ENCODE results near the gene SPEN. TPM values are rescaled to one million over a fixed set of nuclear protein-coding genes. Genes with fewer than 3 reads are reported as not detected.

Gene SPEN
- total RNA-seq, 6 experiments from 2014 or later, result 13.5 to 33.7 (median 23.2) TPM

GRCh38 chr1:15808955-15809354 is 38.6 kb upstream of the SPEN start:
- TF ChIP-seq CTCF (IDR thresholded peaks at IDR 0.05), result no peak
- Histone ChIP-seq H3K36me3 (no peaks in the 10 kb centered on the region), H3K27ac (no peak overlapping the region), H3K9me3 (no peaks in the 10 kb centered on the region), H3K4me3 (no peak overlapping the region), H3K27me3 (no peaks in the 10 kb centered on the region), H3K4me1 (no peaks in the 10 kb centered on the region)
- intact Hi-C loops (cut with DNase I), result loop anchor here in 1 of 2 donors (5.0 kb wide), 1 partner anchor 183 kb away; no protein-coding TSS in a partner anchor
- DNase-seq (no peak), ATAC-seq (no peak)
- 67% methylated on average over 1 of the region's 1 CpG for WGBS (ENCODE audit: insufficient coverage, low coverage, low lambda C conversion rate, missing lambda C conversion rate)

GRCh38 chr1:15810073-15810472 is 37.4 kb upstream of the SPEN start:
- no peak overlapping the region for H3K27ac ChIP-seq
- intact Hi-C loops (cut with DNase I), result no loop called here
- H3K36me3 ChIP-seq, result no peaks in the 10 kb centered on the region
- H3K4me1 ChIP-seq, result no peaks in the 10 kb centered on the region
- no peak overlapping the region for H3K4me3 ChIP-seq
- H3K9me3 ChIP-seq, result no peaks in the 10 kb centered on the region
- TF ChIP-seq CTCF (IDR thresholded peaks at IDR 0.05), result no peak
- no peak for TF ChIP-seq POLR2A (IDR thresholded peaks at IDR 0.05)
- 67% methylated on average over 1 of the region's 1 CpG for WGBS (ENCODE audit: insufficient coverage, low coverage, low lambda C conversion rate, missing lambda C conversion rate)
- no peak for ATAC-seq
- H3K27me3 ChIP-seq, result no peaks in the 10 kb centered on the region
- DNase-seq, result no peak

- no peaks in the 10 kb centered on the region for H3K36me3 ChIP-seq
- 95% methylated on average over 4 of the region's 5 CpGs for WGBS (ENCODE audit: insufficient coverage, low coverage, low lambda C conversion rate, missing lambda C conversion rate)
- no peak for ATAC-seq
- no peak overlapping the region for H3K27ac ChIP-seq
- no peaks in the 10 kb centered on the region for H3K27me3 ChIP-seq
- intact Hi-C loops (cut with DNase I), result loop anchor here in 1 of 2 donors (5.0 kb wide), 1 partner anchor 176 kb away; no protein-coding TSS in a partner anchor
- peaks cover 0 to 14% (median 0%) of the 10 kb centered on the region in 4 donors for H3K4me1 ChIP-seq
- DNase-seq, result no peak
- TF ChIP-seq CTCF (IDR thresholded peaks at IDR 0.05) (no peak), POLR2A (IDR thresholded peaks at IDR 0.05) (no peak)
- H3K9me3 ChIP-seq, result no peaks in the 10 kb centered on the region
- no peak overlapping the region for H3K4me3 ChIP-seq
Measured at GRCh38 chr1:15816674-15817073, 30.8 kb upstream of the SPEN start.

- H3K27ac ChIP-seq, result no peak overlapping the region
- TF ChIP-seq POLR2A (IDR thresholded peaks at IDR 0.05) (no peak), CTCF (IDR thresholded peaks at IDR 0.05) (no peak)
- ATAC-seq, result no peak
- H3K9me3 ChIP-seq, result no peaks in the 10 kb centered on the region
- no peak for DNase-seq
- peaks cover 0 to 11% (median 0%) of the 10 kb centered on the region in 4 donors for H3K4me1 ChIP-seq
- H3K27me3 ChIP-seq, result no peaks in the 10 kb centered on the region
- 72% methylated on average over 2 of the region's 3 CpGs for WGBS (ENCODE audit: insufficient coverage, low coverage, low lambda C conversion rate, missing lambda C conversion rate)
- no peaks in the 10 kb centered on the region for H3K36me3 ChIP-seq
- intact Hi-C loops (cut with DNase I), result no loop called here
- H3K4me3 ChIP-seq, result no peak overlapping the region
Measured at GRCh38 chr1:15820478-15820877, 27.0 kb upstream of the SPEN start.

- ATAC-seq, result peak in 2 of 4 donors; percentile 54 to 76
- H3K4me3 ChIP-seq, result no peak overlapping the region
- H3K4me1 ChIP-seq, result peaks cover 0 to 9% (median 0%) of the 10 kb centered on the region in 4 donors
- H3K27ac ChIP-seq, result peak overlapping the region in 1 of 3 donors; percentile 40
- H3K36me3 ChIP-seq, result no peaks in the 10 kb centered on the region
- no peaks in the 10 kb centered on the region for H3K27me3 ChIP-seq
- intact Hi-C loops (cut with DNase I), result no loop called here
- H3K9me3 ChIP-seq, result no peaks in the 10 kb centered on the region
- TF ChIP-seq CTCF (IDR thresholded peaks at IDR 0.05) (no peak), POLR2A (IDR thresholded peaks at IDR 0.05) (no peak)
- no peak for DNase-seq
Measured at GRCh38 chr1:15825800-15826199, 21.7 kb upstream of the SPEN start.
